ENCODE measurements around the gene MARK1.
A peak's percentile ranks its signal among the peaks of the same experiment; 100 is the strongest.

MARK1 gene

GRCh38 chr1:220528679-220529501, 954 bp downstream of the MARK1 start:
- Histone ChIP-seq H3K9me3 (ENCODE audit: control insufficient read depth, low read length) (no peaks in the 10 kb centered on the region), H3K27ac (ENCODE audit: low read depth, low read length, severe bottlenecking) (peak overlapping the region; percentile 60), H3K4me1 (ENCODE audit: control insufficient read depth, insufficient read depth, low read length, poor library complexity, severe bottlenecking) (no peaks in the 10 kb centered on the region), H3K4me3 (ENCODE audit: extremely low read depth, insufficient read depth, low read length, poor library complexity, severe bottlenecking) (peak overlapping the region; percentile 88), H3K36me3 (ENCODE audit: control insufficient read depth, insufficient read depth, low read length) (no peaks in the 10 kb centered on the region)
- WGBS, 2 experiments (ENCODE audit: insufficient coverage in 2 of 2) = 0% methylated on average over 33 to 37 of the region's 55 CpGs

- Histone ChIP-seq H3K9me3 (ENCODE audit: control insufficient read depth, low read length) (no peaks in the 10 kb centered on the region), H3K4me3 (ENCODE audit: extremely low read depth, insufficient read depth, low read length, poor library complexity, severe bottlenecking) (peak overlapping the region; percentile 88)
- 51 to 67% methylated on average over 1 to 4 of the region's 6 CpGs for whole genome bisulfite sequencing, 2 experiments (ENCODE audit: insufficient coverage in 2 of 2)
Measured at GRCh38 chr1:220529521-220530020, 1.6 kb downstream of the MARK1 start.

GRCh38 chr1:220533504-220534109, 5.7 kb downstream of the MARK1 start:
- H3K4me1 ChIP-seq (ENCODE audit: control insufficient read depth, insufficient read depth, low read length, poor library complexity, severe bottlenecking) = no peaks in the 10 kb centered on the region
- no CpG with 5 or more reads among the region's 2 CpGs for WGBS, 2 experiments (ENCODE audit: insufficient coverage in 2 of 2)
- H3K36me3 ChIP-seq (ENCODE audit: control insufficient read depth, insufficient read depth, low read length) = no peaks in the 10 kb centered on the region
- H3K4me3 ChIP-seq (ENCODE audit: extremely low read depth, insufficient read depth, low read length, poor library complexity, severe bottlenecking) = no peak overlapping the region
- H3K9me3 ChIP-seq (ENCODE audit: control insufficient read depth, low read length) = no peaks in the 10 kb centered on the region
- no peak overlapping the region for H3K27ac ChIP-seq (ENCODE audit: low read depth, low read length, severe bottlenecking)

More at GRCh38 chr1:220529521-220530020, 1.6 kb downstream of the MARK1 start:
- no peaks in the 10 kb centered on the region for H3K4me1 ChIP-seq (ENCODE audit: control insufficient read depth, insufficient read depth, low read length, poor library complexity, severe bottlenecking)
- H3K36me3 ChIP-seq (ENCODE audit: control insufficient read depth, insufficient read depth, low read length) = no peaks in the 10 kb centered on the region
- H3K27ac ChIP-seq (ENCODE audit: low read depth, low read length, severe bottlenecking) = no peak overlapping the region

- Histone ChIP-seq H3K27ac (ENCODE audit: low read depth, low read length, severe bottlenecking) (no peak overlapping the region), H3K9me3 (ENCODE audit: control insufficient read depth, low read length) (no peaks in the 10 kb centered on the region), H3K36me3 (ENCODE audit: control insufficient read depth, insufficient read depth, low read length) (no peaks in the 10 kb centered on the region), H3K4me3 (ENCODE audit: extremely low read depth, insufficient read depth, low read length, poor library complexity, severe bottlenecking) (no peak overlapping the region), H3K4me1 (ENCODE audit: control insufficient read depth, insufficient read depth, low read length, poor library complexity, severe bottlenecking) (no peaks in the 10 kb centered on the region)
- 76 to 80% methylated on average over 3 of the region's 3 CpGs for WGBS, 2 experiments (ENCODE audit: insufficient coverage in 2 of 2)
Measured at GRCh38 chr1:220544901-220545303, 17.0 kb downstream of the MARK1 start.

GRCh38 chr1:220550811-220551399, 23.0 kb downstream of the MARK1 start:
- no peak overlapping the region for H3K4me3 ChIP-seq (ENCODE audit: extremely low read depth, insufficient read depth, low read length, poor library complexity, severe bottlenecking)
- H3K36me3 ChIP-seq (ENCODE audit: control insufficient read depth, insufficient read depth, low read length) = no peaks in the 10 kb centered on the region
- no peak overlapping the region for H3K27ac ChIP-seq (ENCODE audit: low read depth, low read length, severe bottlenecking)
- 92 to 94% methylated on average over 4 of the region's 6 CpGs for WGBS, 2 experiments (ENCODE audit: insufficient coverage in 2 of 2)
- no peaks in the 10 kb centered on the region for H3K9me3 ChIP-seq (ENCODE audit: control insufficient read depth, low read length)
- H3K4me1 ChIP-seq (ENCODE audit: control insufficient read depth, insufficient read depth, low read length, poor library complexity, severe bottlenecking) = no peaks in the 10 kb centered on the region

- 73 to 83% methylated on average over 2 of the region's 2 CpGs for WGBS, 2 experiments (ENCODE audit: insufficient coverage in 2 of 2)
- H3K27ac ChIP-seq (ENCODE audit: low read depth, low read length, severe bottlenecking) = no peak overlapping the region
- no peaks in the 10 kb centered on the region for H3K9me3 ChIP-seq (ENCODE audit: control insufficient read depth, low read length)
- no peaks in the 10 kb centered on the region for H3K4me1 ChIP-seq (ENCODE audit: control insufficient read depth, insufficient read depth, low read length, poor library complexity, severe bottlenecking)
- H3K36me3 ChIP-seq (ENCODE audit: control insufficient read depth, insufficient read depth, low read length) = no peaks in the 10 kb centered on the region
- no peak overlapping the region for H3K4me3 ChIP-seq (ENCODE audit: extremely low read depth, insufficient read depth, low read length, poor library complexity, severe bottlenecking)
Measured at GRCh38 chr1:220551718-220552117, 23.8 kb downstream of the MARK1 start.

- Histone ChIP-seq H3K27ac (ENCODE audit: low read depth, low read length, severe bottlenecking) (no peak overlapping the region), H3K36me3 (ENCODE audit: control insufficient read depth, insufficient read depth, low read length) (no peaks in the 10 kb centered on the region), H3K4me3 (ENCODE audit: extremely low read depth, insufficient read depth, low read length, poor library complexity, severe bottlenecking) (no peak overlapping the region), H3K9me3 (ENCODE audit: control insufficient read depth, low read length) (no peaks in the 10 kb centered on the region), H3K4me1 (ENCODE audit: control insufficient read depth, insufficient read depth, low read length, poor library complexity, severe bottlenecking) (no peaks in the 10 kb centered on the region)
- no CpG with 5 or more reads among the region's 1 CpG for WGBS, 2 experiments (ENCODE audit: insufficient coverage in 2 of 2)
Measured at GRCh38 chr1:220552672-220553260, 24.8 kb downstream of the MARK1 start.

GRCh38 chr1:220556641-220557040, 28.7 kb downstream of the MARK1 start:
- Histone ChIP-seq H3K4me1 (ENCODE audit: control insufficient read depth, insufficient read depth, low read length, poor library complexity, severe bottlenecking) (no peaks in the 10 kb centered on the region), H3K4me3 (ENCODE audit: extremely low read depth, insufficient read depth, low read length, poor library complexity, severe bottlenecking) (no peak overlapping the region), H3K36me3 (ENCODE audit: control insufficient read depth, insufficient read depth, low read length) (no peaks in the 10 kb centered on the region), H3K9me3 (ENCODE audit: control insufficient read depth, low read length) (no peaks in the 10 kb centered on the region), H3K27ac (ENCODE audit: low read depth, low read length, severe bottlenecking) (no peak overlapping the region)

GRCh38 chr1:220563564-220563963, 35.6 kb downstream of the MARK1 start:
- Histone ChIP-seq H3K27ac (ENCODE audit: low read depth, low read length, severe bottlenecking) (no peak overlapping the region), H3K4me3 (ENCODE audit: extremely low read depth, insufficient read depth, low read length, poor library complexity, severe bottlenecking) (no peak overlapping the region), H3K9me3 (ENCODE audit: control insufficient read depth, low read length) (no peaks in the 10 kb centered on the region), H3K4me1 (ENCODE audit: control insufficient read depth, insufficient read depth, low read length, poor library complexity, severe bottlenecking) (peaks cover 3% of the 10 kb centered on the region), H3K36me3 (ENCODE audit: control insufficient read depth, insufficient read depth, low read length) (no peaks in the 10 kb centered on the region)
- no CpG with 5 or more reads among the region's 1 CpG for WGBS, 2 experiments (ENCODE audit: insufficient coverage in 2 of 2)

- no CpG with 5 or more reads among the region's 3 CpGs for WGBS, 2 experiments (ENCODE audit: insufficient coverage in 2 of 2)
- Histone ChIP-seq H3K4me3 (ENCODE audit: extremely low read depth, insufficient read depth, low read length, poor library complexity, severe bottlenecking) (no peak overlapping the region), H3K36me3 (ENCODE audit: control insufficient read depth, insufficient read depth, low read length) (no peaks in the 10 kb centered on the region), H3K27ac (ENCODE audit: low read depth, low read length, severe bottlenecking) (no peak overlapping the region), H3K9me3 (ENCODE audit: control insufficient read depth, low read length) (no peaks in the 10 kb centered on the region), H3K4me1 (ENCODE audit: control insufficient read depth, insufficient read depth, low read length, poor library complexity, severe bottlenecking) (peaks cover 3% of the 10 kb centered on the region)
Measured at GRCh38 chr1:220564216-220564615, 36.3 kb downstream of the MARK1 start.
